AG09319 (cell line): ENCODE measurements around the gene HHLA2.

ENCODE experiments used
- DNase-seq: peaks from one replicate; pipeline ENCODE4 v3.0.0-alpha.2; 2010; ENCODE audit warnings: low read depth; ENCODE audit errors: extremely low read depth
- CTCF ChIP-seq: IDR thresholded peaks from 2 replicates; pipeline ENCODE4 v1.5.1; 2011; ENCODE audit warnings: low read depth, mild to moderate bottlenecking, inconsistent platforms, low read length, moderate library complexity

The HHLA2 gene

GRCh38 chr3:108407886-108408285 lies 111.5 kb downstream of the HHLA2 start:
- TF ChIP-seq CTCF, result no peak
- no peak for DNase-seq

- no peak for DNase-seq
- TF ChIP-seq CTCF, result no peak
These were observed 112.8 kb downstream of the HHLA2 start for GRCh38 chr3:108408883-108409799.

- TF ChIP-seq CTCF, result no peak
- DNase-seq, result no peak
These were observed 113.4 kb downstream of the HHLA2 start for GRCh38 chr3:108409800-108410178.

GRCh38 chr3:108410531-108410984 lies 114.2 kb downstream of the HHLA2 start:
- TF ChIP-seq CTCF, result no peak
- no peak for DNase-seq

- DNase-seq, result no peak
- TF ChIP-seq CTCF, result no peak
These were observed 115.9 kb downstream of the HHLA2 start for GRCh38 chr3:108412121-108412750.

GRCh38 chr3:108414007-108414406 lies 117.7 kb downstream of the HHLA2 start:
- DNase-seq, result no peak
- TF ChIP-seq CTCF, result no peak

- no peak for DNase-seq
- no peak for TF ChIP-seq CTCF
These were observed 119.3 kb downstream of the HHLA2 start for GRCh38 chr3:108415661-108416060.
